NCI-H748 (cell line): ENCODE results near the gene RANBP10.
"Not testable (repeated sequence)": the region's sequence is repeated elsewhere in the genome, so short reads cannot be mapped to it uniquely, and the experiment has no call there.

Source experiments
- DNase-seq: peaks from one replicate; lab custom pipeline; 2025; ENCODE audit not compliant: unreplicated experiment; lab: John Stamatoyannopoulos, UW

RANBP10 gene

DNA sequence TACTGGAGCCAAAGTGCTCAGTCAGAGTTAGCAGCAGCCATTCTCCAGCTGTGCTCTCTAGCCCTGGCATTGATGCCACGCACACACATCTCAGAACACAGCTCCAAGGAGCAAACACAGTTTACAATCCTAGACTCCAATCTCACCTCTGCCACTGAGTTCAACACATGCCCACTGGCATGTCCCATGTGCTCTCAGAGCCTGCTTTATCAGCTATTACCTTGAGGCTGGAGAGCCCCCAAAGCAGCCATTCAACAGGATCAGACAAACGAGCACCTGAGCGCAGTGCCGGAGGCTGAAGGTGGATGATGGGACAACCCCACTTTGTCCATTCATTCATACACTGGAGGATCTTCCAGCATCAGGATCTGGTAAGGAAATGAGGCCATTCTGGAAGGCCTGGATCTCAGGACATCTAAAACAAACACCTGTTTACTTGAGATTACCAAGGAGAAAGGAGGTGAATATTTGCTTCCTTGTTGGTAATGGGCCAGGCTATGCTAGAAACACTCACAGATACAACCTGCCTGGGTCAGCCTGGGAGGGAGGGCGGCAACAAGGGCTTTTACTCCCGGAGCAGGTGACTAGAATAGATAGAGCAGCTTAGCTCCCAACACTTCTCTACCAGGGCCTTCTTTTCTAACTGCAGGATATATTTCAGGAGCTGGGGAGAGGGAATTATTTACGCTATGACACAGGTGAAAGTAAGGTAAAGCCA, 25.4 kb downstream of the RANBP10 start:
- no peak for DNase-seq

DNA sequence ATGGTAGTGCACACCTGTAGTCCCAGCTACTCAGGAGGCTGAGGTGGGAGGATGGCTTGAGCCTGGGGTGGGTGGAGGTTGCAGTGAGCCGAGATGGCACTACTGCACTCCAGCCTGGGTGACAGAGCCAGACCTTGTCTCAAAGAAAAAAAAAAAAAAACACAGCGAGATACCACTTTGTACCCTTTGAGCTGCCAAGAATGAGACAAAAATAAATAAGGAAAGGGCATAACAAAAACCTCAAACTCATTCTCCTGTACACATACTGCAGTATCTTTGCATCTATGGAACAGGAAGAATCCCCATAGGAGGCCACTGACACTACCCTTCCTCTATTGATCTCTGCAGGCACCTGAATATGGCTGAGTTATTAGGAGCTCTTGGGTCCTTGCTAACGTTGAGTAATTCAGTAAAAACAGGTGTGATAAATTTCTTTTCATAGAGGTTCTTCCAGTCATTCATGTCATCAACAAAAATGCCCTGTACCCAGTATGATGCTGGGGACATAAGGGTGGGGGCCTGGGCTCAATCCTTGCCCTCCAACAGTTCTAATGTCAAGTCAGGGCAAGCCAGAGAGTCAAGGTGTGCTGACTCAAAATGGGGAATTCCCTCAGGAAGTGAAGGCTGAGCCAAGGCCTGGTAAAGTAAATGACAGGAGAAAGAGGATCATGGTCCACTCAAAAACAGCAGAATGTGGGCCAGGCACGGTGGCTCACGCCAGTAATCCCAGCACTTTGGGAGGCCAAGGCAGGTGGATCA, 26.9 kb downstream of the RANBP10 start:
- DNase-seq = no peak

DNA sequence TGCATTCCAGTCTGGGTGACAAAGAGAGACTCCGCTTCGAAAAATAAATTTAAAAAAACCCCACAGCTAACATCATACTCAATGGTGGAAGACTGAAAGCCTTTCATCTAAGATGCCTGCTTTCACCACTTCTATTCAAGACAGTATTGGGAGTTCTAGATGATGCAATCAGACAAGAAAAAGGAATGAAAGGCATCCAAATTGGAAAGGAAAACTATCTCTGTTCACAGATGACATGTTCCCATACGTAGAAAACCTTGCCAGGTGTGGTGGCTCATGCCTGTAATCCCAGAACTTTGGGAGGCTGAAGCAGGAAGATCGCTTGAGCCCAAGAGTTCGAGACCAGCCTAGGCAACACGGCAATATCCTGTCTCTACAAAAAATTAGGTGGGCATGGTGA, 31.1 kb downstream of the RANBP10 start:
- no peak for DNase-seq

DNA sequence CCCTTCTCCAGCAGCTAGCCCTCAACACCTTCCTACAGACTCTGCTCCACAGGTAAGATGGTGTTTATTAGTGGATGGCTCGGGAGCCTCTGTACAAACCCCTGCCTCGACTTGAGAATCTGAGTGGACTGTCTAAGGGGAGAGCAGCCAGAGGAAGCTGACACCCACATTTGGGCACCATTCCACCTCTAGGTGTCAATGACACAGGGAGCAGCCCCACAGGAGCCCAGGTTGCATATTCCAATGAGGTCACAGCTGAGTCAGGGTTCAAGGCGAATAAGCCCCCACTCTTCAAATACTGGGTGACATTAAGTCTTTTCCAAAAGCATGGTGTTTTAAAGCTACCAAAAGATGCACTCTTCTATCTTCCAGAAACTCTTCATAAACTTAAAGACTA, 31.9 kb downstream of the RANBP10 start:
- no peak for DNase-seq

DNA sequence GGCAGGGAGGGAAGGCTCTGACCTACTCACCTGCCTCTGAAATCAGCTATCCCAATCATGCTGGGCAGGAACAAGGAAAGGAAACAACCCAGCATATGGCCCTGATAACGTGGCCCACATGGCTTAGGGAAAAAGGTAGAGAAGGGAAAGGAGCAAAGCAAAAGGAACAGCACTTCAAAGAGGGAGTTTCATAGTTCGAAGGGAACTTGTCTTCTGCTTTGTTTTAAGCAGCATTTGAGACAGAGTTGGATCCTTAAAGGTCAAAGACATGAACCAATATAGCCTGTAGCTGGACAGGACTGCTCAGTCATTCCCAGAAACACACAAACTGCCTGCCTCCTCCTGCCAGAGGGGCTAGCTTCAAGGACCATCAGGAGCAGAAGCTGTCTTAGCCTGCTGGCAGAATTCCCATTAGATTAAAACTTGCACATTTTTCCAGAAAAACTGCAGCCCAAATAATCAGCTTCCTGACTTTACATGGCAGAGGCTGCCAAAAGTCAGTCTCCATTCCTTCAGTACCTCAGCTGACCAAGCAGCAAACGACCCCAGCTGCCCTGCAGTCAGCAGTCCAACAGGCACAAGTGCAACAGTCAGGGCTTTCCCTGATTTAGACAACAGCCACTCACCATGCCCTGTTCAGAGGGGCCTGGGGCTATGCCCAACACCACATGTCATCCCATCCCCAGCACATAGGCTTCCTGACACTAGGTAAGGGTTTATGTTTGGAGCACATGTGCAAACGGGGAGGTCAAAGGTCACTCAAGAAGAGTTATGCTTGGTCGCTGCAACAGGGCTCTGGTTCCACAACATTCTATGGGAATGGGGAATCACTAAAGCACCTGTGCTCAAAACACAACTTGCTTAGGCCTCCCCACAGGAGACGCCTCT, 32.5 kb downstream of the RANBP10 start:
- DNase-seq = no peak

DNA sequence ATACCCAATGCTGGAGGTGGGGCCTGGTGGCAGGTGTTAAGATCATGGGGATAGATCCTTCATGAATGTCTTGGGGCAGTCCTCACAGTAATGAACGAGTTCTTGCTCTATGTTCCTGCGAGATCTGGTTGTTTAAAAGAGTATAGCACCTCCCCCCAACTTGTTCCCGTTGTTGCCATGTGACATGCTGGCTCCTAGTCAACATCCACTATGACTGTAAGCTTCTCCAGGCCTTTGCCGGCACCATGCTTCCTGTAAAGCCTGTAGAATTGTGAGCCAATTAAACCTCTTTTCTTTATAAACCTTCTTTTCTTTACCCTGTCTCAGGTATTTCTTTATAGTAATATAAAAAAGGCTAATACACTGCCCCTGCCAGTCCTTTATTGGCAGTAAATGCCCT, 33.3 kb downstream of the RANBP10 start:
- no peak for DNase-seq

DNA sequence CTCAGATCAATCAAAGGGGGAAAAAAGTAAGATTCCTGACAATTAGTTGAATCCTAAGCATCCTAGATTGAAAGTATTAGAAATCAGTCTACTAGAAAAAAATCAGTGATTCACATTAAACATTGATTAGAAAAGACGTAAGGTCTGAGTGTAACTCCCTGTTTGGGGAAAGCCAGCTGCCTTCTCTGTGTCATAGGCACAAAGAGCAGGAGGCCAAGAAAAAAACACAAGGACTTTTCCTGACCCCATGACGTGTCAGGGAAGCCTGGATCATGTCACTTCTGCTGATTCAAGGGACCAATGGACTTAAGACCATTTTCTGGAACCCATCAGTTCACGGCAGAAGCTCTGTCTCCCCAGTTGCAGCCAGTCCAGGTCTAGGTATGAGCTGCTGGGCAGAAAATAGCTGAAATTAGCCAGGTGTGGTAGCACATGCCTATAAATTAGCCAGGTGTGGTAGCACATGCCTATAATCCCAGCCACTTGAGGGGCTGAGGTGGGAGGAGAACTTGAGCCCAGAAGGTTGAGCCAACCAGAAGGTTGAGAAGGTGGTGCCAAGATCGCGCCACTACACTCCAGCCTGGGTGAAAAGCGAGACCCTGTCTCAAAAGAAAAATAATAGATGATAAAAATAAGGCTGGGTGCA, 35.9 kb downstream of the RANBP10 start:
- no peak for DNase-seq

DNA sequence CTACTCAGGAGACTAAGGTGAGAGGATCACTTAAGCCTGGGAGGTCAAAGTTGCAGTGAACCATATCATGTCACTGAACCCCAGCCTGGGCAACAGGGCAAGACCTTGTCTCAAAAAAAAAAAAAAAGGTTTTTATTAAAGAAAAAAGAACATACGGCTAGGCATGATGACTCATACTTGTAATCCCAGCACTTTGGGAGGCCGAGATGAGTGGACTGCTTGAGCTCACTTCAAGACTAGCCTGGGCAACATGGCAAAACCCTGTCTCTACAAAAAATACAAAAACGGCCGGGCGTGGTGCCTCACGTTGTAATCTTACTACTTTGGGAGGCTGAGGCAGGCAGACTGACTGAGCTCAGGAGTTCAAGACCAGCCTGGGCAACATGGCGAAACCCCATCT, 38.4 kb downstream of the RANBP10 start:
- no peak for DNase-seq

DNA sequence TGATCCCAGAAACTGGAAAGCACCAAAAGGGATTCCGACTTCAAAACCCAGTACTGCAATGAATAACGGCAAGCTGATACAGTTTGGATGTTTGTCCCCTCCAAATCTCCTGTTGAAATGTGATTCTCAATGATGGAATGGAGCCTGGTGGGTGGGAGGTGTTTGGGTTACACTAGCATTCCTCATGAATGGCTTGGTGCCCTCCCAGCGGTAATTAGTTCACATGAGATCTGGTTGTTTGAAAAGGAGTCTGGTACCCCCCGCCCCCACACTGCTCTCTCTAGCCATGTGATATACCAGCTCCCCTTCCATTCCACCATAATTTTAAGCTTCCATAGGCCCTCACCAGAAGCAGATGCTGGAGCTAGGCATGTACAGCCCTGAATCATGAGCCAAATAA, 40.1 kb downstream of the RANBP10 start:
- DNase-seq = no peak

DNA sequence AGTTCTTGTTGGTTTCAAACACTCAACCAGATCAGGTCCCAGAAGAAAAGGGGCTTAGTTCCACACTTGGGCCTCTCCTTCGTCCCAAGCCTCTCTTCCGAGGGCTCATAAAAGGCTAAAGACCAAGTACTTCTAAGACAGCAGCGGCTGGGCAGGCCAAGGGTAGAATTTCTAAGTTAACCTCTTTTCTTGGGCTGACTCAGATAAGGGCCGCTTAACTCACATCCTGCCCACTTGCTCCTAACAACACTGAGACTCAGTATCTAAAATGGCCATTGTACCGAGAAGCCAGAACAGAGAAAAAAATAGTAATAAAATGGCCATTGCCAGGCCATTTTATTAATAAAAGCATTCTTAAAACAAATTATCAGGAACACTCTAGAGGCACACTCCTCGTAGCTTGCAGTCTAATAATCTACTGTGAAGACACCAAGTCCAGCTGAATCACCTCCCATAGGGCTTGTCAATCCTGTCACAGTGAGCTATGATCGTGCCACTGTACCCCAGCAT, 42.1 kb downstream of the RANBP10 start:
- no peak for DNase-seq

DNA sequence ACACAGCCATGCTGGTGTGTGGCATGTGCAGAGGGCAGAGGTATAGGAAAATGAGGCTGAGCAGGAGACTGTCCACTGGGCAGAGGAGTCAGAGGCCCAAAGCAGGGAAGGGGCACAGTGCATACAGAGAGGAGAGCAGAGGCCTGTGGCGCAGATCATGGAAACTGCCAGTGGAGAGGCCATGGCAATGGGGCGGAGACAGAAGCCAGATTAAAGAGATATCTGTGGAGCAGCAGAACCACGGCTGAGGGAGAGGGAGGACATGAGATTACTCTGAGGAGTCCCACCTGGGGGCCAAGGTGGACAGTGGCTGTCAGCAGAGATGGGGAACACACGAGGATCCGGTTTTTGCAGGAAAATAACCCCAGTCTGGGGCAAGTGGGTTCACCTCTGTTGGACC, 43.3 kb downstream of the RANBP10 start:
- no peak for DNase-seq

DNA sequence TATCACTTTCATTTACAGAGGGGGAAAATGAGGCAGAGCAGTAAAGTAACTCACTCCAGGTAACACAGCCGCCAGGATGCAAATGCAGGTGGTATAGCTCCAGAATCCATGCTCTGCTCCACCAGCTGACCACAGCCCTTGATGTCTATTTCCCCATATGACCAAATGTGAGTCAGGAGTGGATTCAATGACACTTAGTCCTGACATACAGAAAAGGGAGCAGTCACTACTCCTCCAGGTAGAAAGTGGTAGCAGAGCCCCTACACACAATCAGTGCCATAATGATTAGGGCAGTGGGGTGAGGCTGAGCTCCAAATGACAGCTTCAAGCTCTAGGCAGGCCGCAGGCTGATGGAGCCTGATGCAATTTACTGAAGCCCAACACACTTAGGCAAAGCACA, 44.0 kb downstream of the RANBP10 start:
- DNase-seq = no peak

DNA sequence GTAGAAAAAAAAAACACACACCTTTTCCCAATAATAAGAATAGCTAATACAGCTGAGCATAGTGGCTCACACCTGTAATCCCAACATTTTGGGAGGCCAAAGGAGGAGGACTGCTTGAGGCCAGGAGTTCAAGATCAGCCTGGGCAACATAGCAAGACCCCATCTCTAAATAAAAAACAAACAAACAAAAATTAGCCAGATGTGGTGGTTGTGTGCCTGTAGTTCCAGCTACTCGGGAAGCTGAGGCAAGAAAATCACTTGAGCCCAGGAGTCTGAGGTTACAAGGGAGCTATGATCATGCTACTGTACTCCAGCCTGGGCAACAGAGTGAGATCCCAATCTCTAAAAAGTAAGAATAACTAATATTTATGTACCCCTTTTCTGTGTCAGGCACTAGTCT, 44.4 kb downstream of the RANBP10 start:
- no peak for DNase-seq

DNA sequence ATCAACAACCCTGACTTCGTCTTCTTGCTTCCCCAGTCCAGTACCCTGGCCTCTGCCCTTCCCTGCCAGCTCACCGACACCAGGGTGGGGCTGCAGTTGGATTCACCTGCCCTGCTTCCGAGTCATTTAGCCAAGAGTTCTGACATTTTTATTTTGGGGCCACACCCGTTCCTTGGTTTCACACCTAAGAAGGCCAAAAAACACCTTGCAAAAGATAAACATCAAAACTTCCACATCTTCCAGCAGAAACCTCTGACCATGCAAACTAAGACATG, 45.5 kb downstream of the RANBP10 start:
- no peak for DNase-seq

DNA sequence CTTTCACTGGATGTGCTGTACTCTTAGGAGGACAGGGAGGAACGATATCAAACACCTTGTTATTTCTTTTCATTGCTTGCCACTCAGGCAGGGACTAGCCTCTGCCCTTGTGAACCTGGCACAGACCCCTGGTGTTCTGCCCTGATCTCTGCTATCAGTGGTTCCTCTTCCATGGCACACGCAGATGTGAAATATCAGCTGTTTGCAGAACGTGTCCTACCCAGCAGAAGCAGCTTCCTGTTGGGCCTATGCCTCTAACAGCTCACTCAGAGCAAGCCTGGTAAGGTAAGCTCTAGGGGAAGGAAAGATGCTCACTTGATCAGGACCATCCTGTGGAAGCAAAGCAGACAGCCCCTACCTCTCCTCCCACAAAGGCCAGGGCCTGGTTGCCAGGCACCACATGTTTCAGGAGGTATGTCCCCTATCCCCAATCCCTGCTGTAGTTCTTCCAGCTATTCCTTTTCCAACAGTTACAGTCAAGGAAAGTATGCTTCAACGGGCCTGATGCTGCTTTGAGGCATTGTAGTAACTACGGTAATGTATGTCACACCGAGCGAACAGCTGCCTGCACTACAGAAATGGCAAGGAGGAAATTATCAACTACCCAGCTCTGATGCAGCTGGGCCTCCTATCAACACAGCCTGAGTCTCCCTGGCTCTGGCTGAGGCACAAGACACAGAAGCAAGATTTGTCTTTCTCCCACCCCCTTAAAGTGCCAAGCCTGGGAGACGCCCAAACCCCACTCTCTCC, 46.0 kb downstream of the RANBP10 start:
- DNase-seq = no peak

DNA sequence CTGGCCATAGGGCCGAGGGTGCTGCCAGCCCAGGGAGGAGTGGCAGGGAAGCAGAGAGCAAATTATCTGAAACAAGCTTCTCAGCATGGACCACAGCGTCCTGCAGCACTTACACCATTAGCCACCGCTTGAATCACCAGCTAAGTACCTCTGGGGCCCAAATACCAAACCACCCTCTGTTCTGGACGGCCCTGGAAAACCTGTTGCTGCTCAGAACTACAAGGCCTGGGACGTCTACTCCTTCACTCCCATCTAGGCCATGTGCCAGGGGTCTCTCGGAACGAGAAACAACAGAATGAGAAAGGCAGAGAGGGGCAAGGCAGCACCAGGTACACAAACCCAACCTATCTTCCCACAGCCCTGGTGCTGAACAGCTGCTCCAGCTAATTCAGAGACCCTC, 47.4 kb downstream of the RANBP10 start:
- DNase-seq = no peak

DNA sequence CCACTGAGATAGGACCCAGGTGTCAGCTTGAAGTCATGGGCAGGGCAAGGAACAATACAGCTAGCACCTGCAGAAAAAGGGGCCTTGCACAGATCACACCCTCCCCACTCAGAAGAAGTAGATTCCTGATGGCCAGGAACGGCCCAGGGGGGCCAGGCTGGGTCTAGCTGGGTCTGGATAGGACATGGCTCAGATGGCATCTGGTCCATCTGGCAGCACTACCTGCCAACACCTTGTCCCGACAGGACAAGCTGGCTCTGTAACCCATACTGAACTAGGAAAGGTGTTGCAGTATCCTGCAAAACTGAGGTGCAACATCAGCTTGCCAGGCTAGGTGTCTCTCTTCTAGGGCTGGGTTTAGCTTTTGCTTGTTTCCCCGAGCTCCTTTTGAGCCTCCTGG, 48.4 kb downstream of the RANBP10 start:
- no peak for DNase-seq

DNA sequence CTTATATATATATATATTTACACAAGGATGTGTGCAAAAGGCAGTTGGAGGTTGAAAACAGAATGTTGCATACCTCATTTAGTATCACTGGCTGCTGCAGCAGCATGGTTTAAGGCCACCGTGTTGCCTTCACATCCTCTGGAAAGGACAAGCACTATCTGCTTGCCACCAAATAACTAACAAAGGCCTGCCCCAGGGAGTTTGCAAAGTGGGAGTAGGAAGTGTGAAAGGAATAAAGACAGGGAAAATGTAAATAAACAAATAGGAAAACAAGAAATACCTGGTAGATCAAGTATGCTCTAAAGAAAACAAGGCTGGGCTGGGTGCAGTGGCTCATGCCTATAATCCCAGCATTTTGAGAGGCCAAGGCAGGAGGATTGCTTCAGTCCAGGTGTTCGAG, 53.7 kb downstream of the RANBP10 start:
- no peak for DNase-seq

DNA sequence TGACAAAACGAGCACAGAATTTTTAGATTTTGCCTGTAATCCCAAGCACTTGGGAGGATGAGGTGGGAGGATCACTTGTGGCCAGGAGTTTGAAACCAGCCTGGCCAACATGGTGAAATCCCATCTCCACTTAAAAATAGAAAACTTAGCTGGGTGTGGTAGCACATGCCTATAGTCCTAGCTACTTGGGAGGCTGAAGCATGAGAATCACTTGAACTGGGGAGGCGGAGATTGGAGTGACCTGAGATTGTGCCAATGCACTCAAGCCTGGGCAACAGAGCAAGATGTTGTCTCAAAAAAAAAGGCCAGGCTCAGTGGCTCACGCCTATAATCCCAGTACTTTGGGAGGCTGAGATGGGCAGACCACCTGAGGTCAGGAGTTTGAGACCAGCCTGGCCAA, 55.0 kb downstream of the RANBP10 start:
- DNase-seq = not testable (repeated sequence)

DNA sequence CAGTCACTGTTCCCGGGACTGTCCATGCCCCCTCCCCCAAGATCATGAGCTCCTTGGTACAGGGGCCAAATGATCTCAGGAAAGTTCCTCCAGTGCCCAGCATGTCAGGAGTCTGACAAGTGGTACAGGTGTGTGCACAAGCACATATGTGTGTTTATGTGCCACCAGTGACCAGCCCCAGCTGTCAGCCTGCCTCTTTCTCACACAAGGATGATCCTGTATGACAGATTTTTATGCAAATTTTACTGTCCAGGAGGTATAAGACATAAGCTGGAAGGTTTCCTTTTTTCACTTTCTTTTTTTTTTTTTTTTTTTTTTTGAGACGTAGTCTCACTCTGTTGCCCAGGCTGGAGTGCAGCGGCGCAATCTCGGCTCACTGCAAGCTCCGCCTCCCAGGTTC, 55.9 kb downstream of the RANBP10 start:
- no peak for DNase-seq
